Gastroesophageal sphincter (tissue), 3 donors: ENCODE results near the gene TMEM131.

Experiments
- EP300 ChIP-seq: sonication (generic); formaldehyde crosslinking; IDR thresholded peaks from one replicate; pipeline ENCODE4 v1.6.1; 2017; ENCODE audit warnings: antibody characterized with exemption, mild to moderate bottlenecking
- POLR2A ChIP-seq, 2 donors: fragments of 450-650 bp; IDR thresholded peaks; one replicate each; pipeline ENCODE4 v1.6.1; 2017; ENCODE audit warnings: antibody characterized with exemption in 2 of 2, mild to moderate bottlenecking in 2 of 2, moderate library complexity in 1 of 2
- POLR2AphosphoS5 ChIP-seq: sonication (generic); formaldehyde crosslinking; IDR thresholded peaks from one replicate; pipeline ENCODE4 v1.6.1; 2017; ENCODE audit warnings: antibody characterized with exemption
- TF ChIP-seq, protein P1 (sequence below), 4 experiments: fragments of 200-600 bp in 2 of 4; fragments of 450-650 bp in 2 of 4; sonication (generic) in 1 of 4; IDR thresholded peaks; one replicate each; pipeline ENCODE4 v1.5.1; 2017 to 2019; ENCODE audit warnings: antibody characterized with exemption in 4 of 4, mild to moderate bottlenecking in 2 of 4, moderate library complexity in 2 of 4

DNA sequence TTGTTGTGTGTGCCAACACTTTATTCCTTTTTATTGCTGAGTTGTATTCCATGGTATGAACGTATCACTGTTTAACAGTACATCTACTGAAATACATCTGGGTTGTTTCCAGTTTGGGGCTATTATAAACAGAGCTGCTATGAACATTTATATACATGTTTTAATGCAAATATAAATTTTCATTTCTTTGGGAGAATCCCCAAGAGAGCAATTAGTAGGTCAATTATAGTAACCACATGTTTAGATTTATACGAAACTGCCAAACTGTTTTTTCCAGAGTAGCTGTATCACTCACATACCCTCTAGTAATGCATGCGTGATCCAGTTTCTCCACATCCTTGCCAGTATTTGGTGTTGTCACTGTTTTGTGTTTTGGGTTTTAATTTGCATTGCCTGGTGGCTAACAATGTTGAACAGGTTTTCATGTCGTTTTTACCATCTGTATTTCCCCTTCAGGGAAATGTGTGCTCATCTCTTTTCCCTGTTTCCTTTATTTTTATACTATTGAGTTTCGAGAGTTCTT lies 81.0 kb downstream of the TMEM131 start:
- TF ChIP-seq, protein P1, sequence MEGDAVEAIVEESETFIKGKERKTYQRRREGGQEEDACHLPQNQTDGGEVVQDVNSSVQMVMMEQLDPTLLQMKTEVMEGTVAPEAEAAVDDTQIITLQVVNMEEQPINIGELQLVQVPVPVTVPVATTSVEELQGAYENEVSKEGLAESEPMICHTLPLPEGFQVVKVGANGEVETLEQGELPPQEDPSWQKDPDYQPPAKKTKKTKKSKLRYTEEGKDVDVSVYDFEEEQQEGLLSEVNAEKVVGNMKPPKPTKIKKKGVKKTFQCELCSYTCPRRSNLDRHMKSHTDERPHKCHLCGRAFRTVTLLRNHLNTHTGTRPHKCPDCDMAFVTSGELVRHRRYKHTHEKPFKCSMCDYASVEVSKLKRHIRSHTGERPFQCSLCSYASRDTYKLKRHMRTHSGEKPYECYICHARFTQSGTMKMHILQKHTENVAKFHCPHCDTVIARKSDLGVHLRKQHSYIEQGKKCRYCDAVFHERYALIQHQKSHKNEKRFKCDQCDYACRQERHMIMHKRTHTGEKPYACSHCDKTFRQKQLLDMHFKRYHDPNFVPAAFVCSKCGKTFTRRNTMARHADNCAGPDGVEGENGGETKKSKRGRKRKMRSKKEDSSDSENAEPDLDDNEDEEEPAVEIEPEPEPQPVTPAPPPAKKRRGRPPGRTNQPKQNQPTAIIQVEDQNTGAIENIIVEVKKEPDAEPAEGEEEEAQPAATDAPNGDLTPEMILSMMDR (IDR thresholded peaks at IDR 0.05): no peak
- no peak for TF ChIP-seq POLR2AphosphoS5
- no peak for TF ChIP-seq POLR2A (IDR thresholded peaks at IDR 0.05)
- no peak for TF ChIP-seq EP300
